Fibroblast of lung (primary cell): ENCODE data around the gene LRCH4. TPM values are rescaled to one million over a fixed set of nuclear protein-coding genes. Genes with fewer than 3 reads are reported as not detected.

Experiments
- DNase-seq, 2 donors: peaks; one replicate each; pipeline versions ENCODE4 v3.0.0 to v3.0.0-alpha.2; 2010; ENCODE audit warnings: low read depth in 2 of 2
- H2AFZ ChIP-seq: 2 replicates; pipeline ENCODE4 v1.5.1; 2012; ENCODE audit warnings: low read length, control low read depth, inconsistent platforms
- H3K27ac ChIP-seq: 2 replicates; pipeline ENCODE4 v1.5.1; 2011; ENCODE audit warnings: low read length, control low read depth; ENCODE audit not compliant: insufficient read depth
- H3K27me3 ChIP-seq: 2 replicates; pipeline ENCODE4 v1.5.1; 2011; ENCODE audit warnings: mild to moderate bottlenecking, low read length; ENCODE audit not compliant: control insufficient read depth, insufficient read depth
- H3K36me3 ChIP-seq: 2 replicates; pipeline ENCODE4 v1.5.1; 2011; ENCODE audit warnings: low read length; ENCODE audit not compliant: control insufficient read depth, insufficient read depth
- H3K4me1 ChIP-seq: 2 replicates; pipeline ENCODE4 v1.5.1; 2011; ENCODE audit warnings: low read length; ENCODE audit not compliant: control insufficient read depth, insufficient read depth; ENCODE audit errors: extremely low read depth
- H3K4me2 ChIP-seq: 2 replicates; pipeline ENCODE4 v1.5.1; 2011; ENCODE audit warnings: low read length, control low read depth; ENCODE audit not compliant: insufficient read depth; ENCODE audit errors: extremely low read depth
- H3K4me3 ChIP-seq, 4 experiments: fragments of 200-600 bp in 1 of 4; sonication (generic) in 1 of 4; replicated peaks in 1 of 4; 2 replicates each; pipeline ENCODE4 v1.5.1; 2011 to 2016; ENCODE audit warnings: low read length in 4 of 4, low read depth in 3 of 4, mild to moderate bottlenecking in 3 of 4, control low read depth in 2 of 4, inconsistent platforms in 1 of 4, mixed read lengths in 1 of 4; ENCODE audit not compliant: insufficient read depth in 1 of 4; ENCODE audit errors: control extremely low read depth in 1 of 4
- H3K79me2 ChIP-seq: 2 replicates; pipeline ENCODE4 v1.5.1; 2012; ENCODE audit warnings: mild to moderate bottlenecking, low read length, inconsistent platforms; ENCODE audit not compliant: control insufficient read depth, insufficient read depth
- H3K9ac ChIP-seq: 2 replicates; pipeline ENCODE4 v1.5.1; 2011; ENCODE audit warnings: mild to moderate bottlenecking, low read length, control low read depth; ENCODE audit not compliant: insufficient read depth
- H3K9me3 ChIP-seq: 2 replicates; pipeline ENCODE4 v1.5.1; 2012; ENCODE audit warnings: low read depth, low read length; ENCODE audit not compliant: control insufficient read depth, insufficient read depth
- H4K20me1 ChIP-seq: 2 replicates; pipeline ENCODE4 v1.5.1; 2011; ENCODE audit warnings: low read length; ENCODE audit not compliant: control insufficient read depth, insufficient read depth; ENCODE audit errors: extremely low read depth
- CTCF ChIP-seq, 2 donors: IDR thresholded peaks in 1 of 2; conservative IDR thresholded peaks in 1 of 2; 1 replicate in 1 of 2; 2 replicates in 1 of 2; pipeline ENCODE4 v1.5.1; 2011 to 2012; ENCODE audit warnings: low read length in 2 of 2, control low read depth in 1 of 2, inconsistent platforms in 1 of 2, low read depth in 1 of 2, mild to moderate bottlenecking in 1 of 2
- EZH2 ChIP-seq: IDR thresholded peaks from 2 replicates; pipeline ENCODE4 v1.5.1; 2012; ENCODE audit warnings: low read length, control low read depth, mild to moderate bottlenecking; ENCODE audit errors: missing control alignments
- polyA plus RNA-seq, 2 donors: library from polyadenylated mRNA; depleted of rRNA in 1 of 2; stranded (reverse) in 1 of 2; unstranded in 1 of 2; fragments of >200 nt; gene quantifications; 2 replicates each; pipeline ENCODE4 v1.2.1, GENCODE V29; 2011 to 2012; ENCODE audit warnings: missing spikeins in 1 of 2
- total RNA-seq: library from RNA; depleted of rRNA; stranded (reverse); fragments of >200 nt; gene quantifications from 2 replicates; pipeline ENCODE4 v1.2.1, GENCODE V29; 2014

LRCH4 gene
- total and polyA plus RNA-seq, 2 donors (not counting 1 experiment from before 2014, with no cell fraction given), result 7.3 to 11.6 TPM

GRCh38 chr7:100575746-100576383, 10.1 kb downstream of the LRCH4 start:
- Histone ChIP-seq H3K9me3 (no peaks in the 10 kb centered on the region), H2AFZ (no peak overlapping the region), H3K9ac (no peak overlapping the region), H3K4me2 (no peak overlapping the region), H3K79me2 (peaks cover 4% of the 10 kb centered on the region), H3K4me3 (no peak overlapping the region), H3K27me3 (no peaks in the 10 kb centered on the region), H3K4me1 (no peaks in the 10 kb centered on the region), H3K27ac (no peak overlapping the region), H4K20me1 (no peaks in the 10 kb centered on the region), H3K36me3 (peaks cover 46% of the 10 kb centered on the region)
- DNase-seq, result no peak
- TF ChIP-seq EZH2, result no peak
- no peak for TF ChIP-seq CTCF (conservative IDR thresholded peaks at IDR 0.05 in 1 of 2, IDR thresholded peaks at IDR 0.05 in 1 of 2; ENCODE audit: low read depth in 1 of 2, low read length in 2 of 2)

GRCh38 chr7:100575206-100575631, 10.7 kb downstream of the LRCH4 start:
- Histone ChIP-seq H3K9ac (no peak overlapping the region), H3K4me1 (no peaks in the 10 kb centered on the region), H3K36me3 (peaks cover 40% of the 10 kb centered on the region), H3K27ac (no peak overlapping the region), H3K4me3 (no peak overlapping the region), H3K27me3 (no peaks in the 10 kb centered on the region), H3K79me2 (no peaks in the 10 kb centered on the region), H4K20me1 (no peaks in the 10 kb centered on the region), H3K4me2 (no peak overlapping the region), H2AFZ (no peak overlapping the region), H3K9me3 (no peaks in the 10 kb centered on the region)
- no peak for DNase-seq
- TF ChIP-seq CTCF (conservative IDR thresholded peaks at IDR 0.05 in 1 of 2, IDR thresholded peaks at IDR 0.05 in 1 of 2; ENCODE audit: low read depth in 1 of 2, low read length in 2 of 2) (no peak), EZH2 (no peak)

GRCh38 chr7:100574362-100575205, 11.3 kb downstream of the LRCH4 start:
- Histone ChIP-seq H3K27me3 (no peaks in the 10 kb centered on the region), H3K4me2 (no peak overlapping the region), H3K9me3 (no peaks in the 10 kb centered on the region), H4K20me1 (no peaks in the 10 kb centered on the region), H3K4me1 (no peaks in the 10 kb centered on the region), H3K9ac (no peak overlapping the region), H3K36me3 (peaks cover 35% of the 10 kb centered on the region), H2AFZ (no peak overlapping the region), H3K27ac (no peak overlapping the region), H3K79me2 (no peaks in the 10 kb centered on the region), H3K4me3 (no peak overlapping the region)
- TF ChIP-seq EZH2, result no peak
- TF ChIP-seq CTCF (conservative IDR thresholded peaks at IDR 0.05 in 1 of 2, IDR thresholded peaks at IDR 0.05 in 1 of 2; ENCODE audit: low read depth in 1 of 2, low read length in 2 of 2), result no peak
- DNase-seq, result no peak
